Upper lobe of right lung (tissue), 1 donor: ENCODE measurements around the gene CDH23. TPM values are rescaled to one million over a fixed set of nuclear protein-coding genes. Genes with fewer than 3 reads are reported as not detected.

Experiments
- ATAC-seq: fragments of 200-7000 bp; cut with Tn5 transposase; one replicate; pipeline ENCODE4 v1.9.1; 2020; ENCODE audit warnings: mild to moderate bottlenecking, moderate library complexity
- DNase-seq: peaks from one replicate; pipeline ENCODE4 v3.0.0-alpha.2; 2020
- H3K27ac ChIP-seq: fragments of 200-600 bp; one replicate; pipeline ENCODE4 v1.8.0; 2022
- H3K27me3 ChIP-seq: fragments of 200-600 bp; one replicate; pipeline ENCODE4 v1.8.0; 2022; ENCODE audit warnings: mild to moderate bottlenecking
- H3K36me3 ChIP-seq: fragments of 200-600 bp; one replicate; pipeline ENCODE4 v1.8.0; 2022
- H3K4me1 ChIP-seq: fragments of 200-600 bp; one replicate; pipeline ENCODE4 v1.8.0; 2022
- H3K4me3 ChIP-seq: fragments of 200-600 bp; one replicate; pipeline ENCODE4 v1.8.0; 2022; ENCODE audit warnings: mild to moderate bottlenecking
- H3K9me3 ChIP-seq: fragments of 200-600 bp; one replicate; pipeline ENCODE4 v1.8.0; 2022
- intact Hi-C: fragments of 100-400 bp; cut with DNase I; formaldehyde crosslinking; loops from one replicate; pipeline ENCODE4 v1.11.0; 2022
- total RNA-seq: library from RNA; stranded (reverse); fragmentation: NEBNext Ultra II Directional; extraction: Animal tissue kit (Norgen Biotek cat#: 25700); gene quantifications from one replicate; pipeline ENCODE4 v1.2.1, GENCODE V29; 2021
- TF ChIP-seq, protein P1 (sequence below): fragments of 200-600 bp; IDR thresholded peaks from one replicate; pipeline ENCODE4 v1.8.0; 2022; ENCODE audit warnings: antibody characterized with exemption
- donor health status: DM: no; HTN: yes; CAD: no; lungs with severe emphysema.

The CDH23 gene
- total RNA-seq, 1 donor from 2014 or later = 10.9 TPM

DNA sequence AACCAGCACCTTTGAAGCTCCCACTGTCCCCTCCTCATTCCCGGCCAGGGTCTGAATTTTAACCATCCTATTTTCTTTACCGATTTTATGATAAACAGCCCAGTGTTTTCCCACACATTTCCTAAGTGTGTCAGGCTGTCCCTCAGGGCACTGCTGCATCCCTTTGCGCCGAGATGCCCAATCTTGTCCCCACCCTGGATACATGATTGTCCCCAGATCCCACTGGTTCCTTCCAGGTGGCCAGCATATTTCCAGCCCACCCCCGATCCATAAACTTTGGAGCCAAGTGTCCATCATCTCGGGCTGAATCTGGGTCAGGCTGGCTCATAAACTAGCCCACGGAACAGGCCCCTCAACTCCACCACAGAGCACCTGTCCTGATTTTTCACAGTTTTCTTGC, 137.2 kb downstream of the CDH23 start:
- Histone ChIP-seq H3K9me3 (no peaks in the 10 kb centered on the region), H3K27me3 (no peaks in the 10 kb centered on the region), H3K4me1 (no peaks in the 10 kb centered on the region), H3K36me3 (no peaks in the 10 kb centered on the region), H3K4me3 (no peak overlapping the region), H3K27ac (no peak overlapping the region)
- TF ChIP-seq, protein P1, sequence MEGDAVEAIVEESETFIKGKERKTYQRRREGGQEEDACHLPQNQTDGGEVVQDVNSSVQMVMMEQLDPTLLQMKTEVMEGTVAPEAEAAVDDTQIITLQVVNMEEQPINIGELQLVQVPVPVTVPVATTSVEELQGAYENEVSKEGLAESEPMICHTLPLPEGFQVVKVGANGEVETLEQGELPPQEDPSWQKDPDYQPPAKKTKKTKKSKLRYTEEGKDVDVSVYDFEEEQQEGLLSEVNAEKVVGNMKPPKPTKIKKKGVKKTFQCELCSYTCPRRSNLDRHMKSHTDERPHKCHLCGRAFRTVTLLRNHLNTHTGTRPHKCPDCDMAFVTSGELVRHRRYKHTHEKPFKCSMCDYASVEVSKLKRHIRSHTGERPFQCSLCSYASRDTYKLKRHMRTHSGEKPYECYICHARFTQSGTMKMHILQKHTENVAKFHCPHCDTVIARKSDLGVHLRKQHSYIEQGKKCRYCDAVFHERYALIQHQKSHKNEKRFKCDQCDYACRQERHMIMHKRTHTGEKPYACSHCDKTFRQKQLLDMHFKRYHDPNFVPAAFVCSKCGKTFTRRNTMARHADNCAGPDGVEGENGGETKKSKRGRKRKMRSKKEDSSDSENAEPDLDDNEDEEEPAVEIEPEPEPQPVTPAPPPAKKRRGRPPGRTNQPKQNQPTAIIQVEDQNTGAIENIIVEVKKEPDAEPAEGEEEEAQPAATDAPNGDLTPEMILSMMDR = no peak
- ATAC-seq (no peak), DNase-seq (no peak)
- intact Hi-C loops = no loop called here

- H3K36me3 ChIP-seq = no peaks in the 10 kb centered on the region
- H3K27me3 ChIP-seq = no peaks in the 10 kb centered on the region
- TF ChIP-seq, protein P1 = no peak
- H3K4me3 ChIP-seq = no peak overlapping the region
- DNase-seq (no peak), ATAC-seq (peak; percentile 37)
- no peak overlapping the region for H3K27ac ChIP-seq
- H3K4me1 ChIP-seq = no peaks in the 10 kb centered on the region
- intact Hi-C loops = no loop called here
- no peaks in the 10 kb centered on the region for H3K9me3 ChIP-seq
These were observed 138.0 kb downstream of the CDH23 start for GRCh38 chr10:71534568-71535194.

GRCh38 chr10:71536332-71536731, 139.6 kb downstream of the CDH23 start:
- DNase-seq (no peak), ATAC-seq (no peak)
- Histone ChIP-seq H3K27me3 (no peaks in the 10 kb centered on the region), H3K9me3 (no peaks in the 10 kb centered on the region), H3K4me3 (no peak overlapping the region), H3K27ac (no peak overlapping the region), H3K36me3 (no peaks in the 10 kb centered on the region), H3K4me1 (no peaks in the 10 kb centered on the region)
- TF ChIP-seq, protein P1 = no peak
- intact Hi-C loops = no loop called here

GRCh38 chr10:71537125-71537524, 140.4 kb downstream of the CDH23 start:
- intact Hi-C loops = no loop called here
- no peaks in the 10 kb centered on the region for H3K9me3 ChIP-seq
- DNase-seq (no peak), ATAC-seq (no peak)
- no peaks in the 10 kb centered on the region for H3K27me3 ChIP-seq
- H3K4me1 ChIP-seq = no peaks in the 10 kb centered on the region
- no peaks in the 10 kb centered on the region for H3K36me3 ChIP-seq
- TF ChIP-seq, protein P1 = no peak
- no peak overlapping the region for H3K27ac ChIP-seq
- H3K4me3 ChIP-seq = no peak overlapping the region

- no peaks in the 10 kb centered on the region for H3K9me3 ChIP-seq
- H3K4me3 ChIP-seq = no peak overlapping the region
- TF ChIP-seq, protein P1 = no peak
- no peak overlapping the region for H3K27ac ChIP-seq
- ATAC-seq (no peak), DNase-seq (no peak)
- H3K4me1 ChIP-seq = no peaks in the 10 kb centered on the region
- H3K36me3 ChIP-seq = no peaks in the 10 kb centered on the region
- intact Hi-C loops = no loop called here
- H3K27me3 ChIP-seq = no peaks in the 10 kb centered on the region
These were observed 141.0 kb downstream of the CDH23 start for GRCh38 chr10:71537681-71538080.
